Keratinocyte (primary cell): ENCODE data around the gene CBLN3. TPM values are rescaled to one million over a fixed set of nuclear protein-coding genes. Genes with fewer than 3 reads are reported as not detected.

ENCODE experiments used
- DNase-seq: peaks from one replicate; pipeline ENCODE4 v3.0.0-alpha.2; 2011; ENCODE audit warnings: low read depth, missing footprints, low spot score
- FAIRE-seq: peaks from 2 replicates; lab custom pipeline; 2011; peaks lifted over from hg19 to GRCh38; lab: Jason Lieb, UNC
- H2AFZ ChIP-seq: 2 replicates; pipeline ENCODE4 v1.6.0; 2012; ENCODE audit warnings: low read length, control low read depth, inconsistent platforms; ENCODE audit not compliant: control insufficient read depth
- H3K27ac ChIP-seq: 2 replicates; pipeline ENCODE4 v1.5.1; 2011; ENCODE audit warnings: low read length; ENCODE audit not compliant: control insufficient read depth, insufficient read depth
- H3K27me3 ChIP-seq: 3 replicates; pipeline ENCODE4 v1.6.0; 2011; ENCODE audit warnings: low read length; ENCODE audit not compliant: control insufficient read depth, insufficient read depth; ENCODE audit errors: extremely low read depth
- H3K36me3 ChIP-seq, 2 experiments: 2 replicates in 1 of 2; 3 replicates in 1 of 2; pipeline ENCODE4 v1.5.1; 2011; ENCODE audit warnings: low read length in 2 of 2, mild to moderate bottlenecking in 1 of 2; ENCODE audit not compliant: control insufficient read depth in 2 of 2, insufficient read depth in 2 of 2; ENCODE audit errors: extremely low read depth in 1 of 2
- H3K4me1 ChIP-seq: 3 replicates; pipeline ENCODE4 v1.5.1; 2011; ENCODE audit warnings: low read length; ENCODE audit not compliant: control insufficient read depth, insufficient read depth; ENCODE audit errors: extremely low read depth
- H3K4me2 ChIP-seq: 3 replicates; pipeline ENCODE4 v1.6.0; 2011; ENCODE audit warnings: low read depth, low read length; ENCODE audit not compliant: control insufficient read depth, insufficient read depth; ENCODE audit errors: extremely low read depth
- H3K4me3 ChIP-seq, 3 experiments: fragments of 200-600 bp in 1 of 3; sonication (generic) in 1 of 3; 2 replicates in 2 of 3; 3 replicates in 1 of 3; pipeline ENCODE4 v1.5.1; 2011 to 2016; ENCODE audit warnings: low read length in 3 of 3, mild to moderate bottlenecking in 3 of 3, control low read depth in 2 of 3, inconsistent platforms in 1 of 3, low read depth in 1 of 3, mixed read lengths in 1 of 3, mixed run types in 1 of 3, moderate library complexity in 1 of 3; ENCODE audit not compliant: control insufficient read depth in 2 of 3, insufficient read depth in 2 of 3; ENCODE audit errors: extremely low read depth in 1 of 3
- H3K79me2 ChIP-seq: 2 replicates; pipeline ENCODE4 v1.6.0; 2012; ENCODE audit warnings: low read length; ENCODE audit not compliant: control insufficient read depth, insufficient read depth
- H3K9ac ChIP-seq: 3 replicates; pipeline ENCODE4 v1.6.0; 2011; ENCODE audit warnings: low read length; ENCODE audit not compliant: control insufficient read depth, insufficient read depth; ENCODE audit errors: extremely low read depth
- H3K9me1 ChIP-seq: 3 replicates; pipeline ENCODE4 v1.6.0; 2011; ENCODE audit warnings: low read length; ENCODE audit not compliant: control insufficient read depth, insufficient read depth; ENCODE audit errors: extremely low read depth
- H3K9me3 ChIP-seq: 2 replicates; pipeline ENCODE4 v1.5.1; 2012; ENCODE audit warnings: low read depth, low read length; ENCODE audit not compliant: control insufficient read depth
- H4K20me1 ChIP-seq: 3 replicates; pipeline ENCODE4 v1.6.0; 2011; ENCODE audit warnings: low read length; ENCODE audit not compliant: control insufficient read depth, insufficient read depth; ENCODE audit errors: extremely low read depth
- CTCF ChIP-seq, 3 experiments: IDR thresholded peaks in 1 of 3; conservative IDR thresholded peaks in 1 of 3; optimal IDR thresholded peaks in 1 of 3; 2 replicates in 2 of 3; 3 replicates in 1 of 3; pipeline versions ENCODE3 to v1.5.1; 2011; ENCODE audit warnings: low read length in 3 of 3, mild to moderate bottlenecking in 3 of 3, moderate library complexity in 2 of 3, control low read depth in 1 of 3, inconsistent platforms in 1 of 3; ENCODE audit not compliant: insufficient read depth in 2 of 3; ENCODE audit errors: extremely low read depth in 1 of 3
- EZH2 ChIP-seq: IDR thresholded peaks from one replicate; pipeline ENCODE4 v1.6.1; 2012; ENCODE audit warnings: inconsistent platforms, mild to moderate bottlenecking, low read length, moderate library complexity
- dilution Hi-C: fragments of 300-500 bp; cut with MboI; formaldehyde crosslinking; loops from one replicate; pipeline ENCODE4 v1.7.0; 2020; ENCODE audit warnings: low sequenced_read_pairs; ENCODE audit not compliant: extremely low pct_ligation_motif_present
- polyA minus RNA-seq, 3 experiments: library from RNA; depleted of rRNA, polyadenylated mRNA; stranded (reverse); fragments of >200 nt; gene quantifications; 1 replicate in 1 of 3; 2 replicates in 1 of 3; 3 replicates in 1 of 3; pipeline ENCODE4 v1.2.3, GENCODE V29; 2011
- polyA plus RNA-seq, 5 experiments: library from polyadenylated mRNA; depleted of rRNA in 3 of 5; stranded (reverse) in 3 of 5; stranded (forward) in 1 of 5; unstranded in 1 of 5; fragments of >200 nt; gene quantifications; 1 replicate in 1 of 5; 2 replicates in 3 of 5; 3 replicates in 1 of 5; pipeline versions ENCODE4 v1.2.1 to v1.2.3, GENCODE V29; 2011 to 2012; ENCODE audit warnings: missing spikeins in 2 of 5, low read depth in 1 of 5, low replicate concordance in 1 of 5

CBLN3 gene
- polyA plus RNA-seq (1.1 to 1.8 TPM (median 1.6 TPM) in 3 replicates), polyA minus RNA-seq (0.26 to 1.6 TPM (median 0.59 TPM) in 3 replicates)
- polyA plus RNA-seq (2011; ENCODE audit: low read depth), result 0.26 TPM
- polyA plus RNA-seq (2011; cell fraction: cytosol; rRNA removed), result 0.83 and 1.0 TPM in 2 replicates
- polyA plus RNA-seq (2011; cell fraction: nucleus; rRNA removed), result 7.6 and 8.3 TPM in 2 replicates
- 0.65 and 1.2 TPM in 2 replicates for polyA plus RNA-seq (2012; ENCODE audit: low replicate concordance)
- polyA minus RNA-seq (2011; cell fraction: cytosol; rRNA and poly(A)+ RNA removed), result not detected
- polyA minus RNA-seq (2011; cell fraction: nucleus; rRNA and poly(A)+ RNA removed), result 0.32 and 1.1 TPM in 2 replicates

- Histone ChIP-seq H3K27me3 (no peaks in the 10 kb centered on the region), H3K9me1 (no peaks in the 10 kb centered on the region), H3K4me3 (peak within 1 kb of the TSS; percentile 62 to 96 (median 78)), H3K36me3 (peaks cover 10 to 21% of the 10 kb centered on the region in 2 experiments), H3K4me1 (peaks cover 52% of the 10 kb centered on the region), H4K20me1 (no peaks in the 10 kb centered on the region), H3K9me3 (no peaks in the 10 kb centered on the region), H3K9ac (peak within 1 kb of the TSS; percentile 95), H3K79me2 (peaks cover 25% of the 10 kb centered on the region), H3K27ac (peak within 1 kb of the TSS; percentile 94), H3K4me2 (peak within 1 kb of the TSS; percentile 94), H2AFZ (peak within 1 kb of the TSS; percentile 69)
- no peak for FAIRE-seq
- TF ChIP-seq EZH2 (no peak), CTCF (optimal IDR thresholded peaks at IDR 0.05 in 1 of 3, IDR thresholded peaks at IDR 0.05 in 1 of 3, conservative IDR thresholded peaks at IDR 0.05 in 1 of 3; ENCODE audit: extremely low read depth in 1 of 3, insufficient read depth in 2 of 3, low read length in 3 of 3) (no peak)
- no peak for DNase-seq
- dilution Hi-C loops, result no loop called here
Measured at GRCh38 chr14:24429395-24430142, at the start of gene CBLN3, which contains the start of gene KHNYN. Gene CBLN3, minus strand, starts transcription at chr14:24429668. Its CDS starts 614 bp downstream, at chr14:24429054. Gene KHNYN, plus strand, starts transcription at chr14:24429954. Its CDS starts 777 bp downstream, at chr14:24430731.

- no peak overlapping the region for H3K9ac ChIP-seq
- dilution Hi-C loops, result no loop called here
- no peak for DNase-seq
- H4K20me1 ChIP-seq, result no peaks in the 10 kb centered on the region
- H3K9me3 ChIP-seq, result no peaks in the 10 kb centered on the region
- TF ChIP-seq CTCF (optimal IDR thresholded peaks at IDR 0.05 in 1 of 3, IDR thresholded peaks at IDR 0.05 in 1 of 3, conservative IDR thresholded peaks at IDR 0.05 in 1 of 3; ENCODE audit: extremely low read depth in 1 of 3, insufficient read depth in 2 of 3, low read length in 3 of 3), result no peak
- TF ChIP-seq EZH2, result no peak
- H3K27me3 ChIP-seq, result no peaks in the 10 kb centered on the region
- H3K4me1 ChIP-seq, result no peaks in the 10 kb centered on the region
- no peak overlapping the region for H3K27ac ChIP-seq
- no peak overlapping the region for H3K4me3 ChIP-seq
- H2AFZ ChIP-seq, result no peak overlapping the region
- no peaks in the 10 kb centered on the region for H3K9me1 ChIP-seq
- H3K36me3 ChIP-seq, result no peaks in the 10 kb centered on the region
- H3K4me2 ChIP-seq, result no peak overlapping the region
- H3K79me2 ChIP-seq, result no peaks in the 10 kb centered on the region
- no peak for FAIRE-seq
Measured at GRCh38 chr14:24475261-24475660, 45.8 kb upstream of the CBLN3 start.
